T-helper 17 cell (primary cell): ENCODE results near the gene RHOXF2B. TPM values are rescaled to one million over a fixed set of nuclear protein-coding genes. Genes with fewer than 3 reads are reported as not detected.
"Not testable (repeated sequence)": the region's sequence is repeated elsewhere in the genome, so short reads cannot be mapped to it uniquely, and the experiment has no call there.

Experiments used
- ATAC-seq: fragments of 150-1000 bp; cut with Tn5 transposase; 2 replicates; pipeline ENCODE4 v1.10.0; 2021; ENCODE audit warnings: mild to moderate bottlenecking, moderate library complexity
- DNase-seq, 3 donors: peaks; one replicate each; pipeline versions ENCODE4 v3.0.0 to v3.0.0-alpha.2; 2020 to 2021
- H3K9me3 ChIP-seq: one replicate; pipeline ENCODE4 v1.7.0; 2013; ENCODE audit warnings: low read length, mild to moderate bottlenecking; ENCODE audit not compliant: control insufficient read depth, poor library complexity, severe bottlenecking
- H3K27ac Mint-ChIP-seq: one replicate; pipeline ENCODE4 v1.8.0; 2022; ENCODE audit warnings: mild to moderate bottlenecking, moderate library complexity, mixed read lengths
- H3K27me3 Mint-ChIP-seq: one replicate; pipeline ENCODE4 v1.8.0; 2022; ENCODE audit warnings: mixed read lengths
- H3K36me3 Mint-ChIP-seq: one replicate; pipeline ENCODE4 v1.8.0; 2022; ENCODE audit warnings: low read depth, mixed read lengths
- H3K4me1 Mint-ChIP-seq: one replicate; pipeline ENCODE4 v1.8.0; 2022; ENCODE audit warnings: mild to moderate bottlenecking, mixed read lengths
- H3K4me3 Mint-ChIP-seq: one replicate; pipeline ENCODE4 v1.8.0; 2022; ENCODE audit warnings: mild to moderate bottlenecking, moderate library complexity, mixed read lengths
- total RNA-seq, 4 donors: library from RNA in 2 of 4; stranded (reverse) in 2 of 4; gene quantifications; one replicate each; pipeline ENCODE4 v1.2.3 and lab custom pipeline; 2022 to 2026

Gene RHOXF2B
- total RNA-seq, 2 donors from 2014 or later = not detected

GRCh38 chrX:120042247-120042646 is 35.2 kb downstream of the RHOXF2B start:
- H3K27ac Mint-ChIP-seq, H3K9me3 ChIP-seq, H3K4me3 Mint-ChIP-seq, ATAC-seq, H3K27me3 Mint-ChIP-seq, H3K36me3 Mint-ChIP-seq, DNase-seq, H3K4me1 Mint-ChIP-seq: not testable (repeated sequence)

- DNase-seq, H3K27ac Mint-ChIP-seq, H3K4me1 Mint-ChIP-seq, H3K36me3 Mint-ChIP-seq, H3K27me3 Mint-ChIP-seq, H3K4me3 Mint-ChIP-seq, ATAC-seq, H3K9me3 ChIP-seq: not testable (repeated sequence)
Measured at GRCh38 chrX:120040176-120040575, 37.3 kb downstream of the RHOXF2B start.

- H3K36me3 Mint-ChIP-seq, H3K4me3 Mint-ChIP-seq, H3K4me1 Mint-ChIP-seq, ATAC-seq, H3K9me3 ChIP-seq, H3K27me3 Mint-ChIP-seq, DNase-seq, H3K27ac Mint-ChIP-seq: not testable (repeated sequence)
Measured at GRCh38 chrX:120039087-120039733, 38.3 kb downstream of the RHOXF2B start.

GRCh38 chrX:120036704-120037103 is 40.8 kb downstream of the RHOXF2B start:
- no peak overlapping the region for H3K4me3 Mint-ChIP-seq
- no peaks in the 10 kb centered on the region for H3K9me3 ChIP-seq
- ATAC-seq (no peak), DNase-seq (no peak)
- H3K27ac Mint-ChIP-seq = no peak overlapping the region
- no peaks in the 10 kb centered on the region for H3K27me3 Mint-ChIP-seq
- H3K36me3 Mint-ChIP-seq = no peaks in the 10 kb centered on the region
- H3K4me1 Mint-ChIP-seq = no peaks in the 10 kb centered on the region

GRCh38 chrX:120035522-120036309 is 41.8 kb downstream of the RHOXF2B start:
- ATAC-seq, H3K4me3 Mint-ChIP-seq, H3K36me3 Mint-ChIP-seq, H3K27ac Mint-ChIP-seq, H3K27me3 Mint-ChIP-seq, DNase-seq, H3K4me1 Mint-ChIP-seq, H3K9me3 ChIP-seq: not testable (repeated sequence)

- H3K9me3 ChIP-seq = no peaks in the 10 kb centered on the region
- Mint-ChIP-seq H3K4me3 (no peak overlapping the region), H3K27ac (no peak overlapping the region), H3K4me1 (no peaks in the 10 kb centered on the region), H3K36me3 (no peaks in the 10 kb centered on the region), H3K27me3 (no peaks in the 10 kb centered on the region)
- ATAC-seq (no peak), DNase-seq (no peak)
Measured at GRCh38 chrX:120029354-120029753, 48.1 kb downstream of the RHOXF2B start.

- Mint-ChIP-seq H3K27ac (no peak overlapping the region), H3K4me1 (no peaks in the 10 kb centered on the region), H3K27me3 (no peaks in the 10 kb centered on the region), H3K36me3 (no peaks in the 10 kb centered on the region), H3K4me3 (no peak overlapping the region)
- ATAC-seq = no peak
- no peaks in the 10 kb centered on the region for H3K9me3 ChIP-seq
- no peak for DNase-seq
Measured at GRCh38 chrX:120023259-120023658, 54.2 kb downstream of the RHOXF2B start.

- H3K27me3 Mint-ChIP-seq = no peaks in the 10 kb centered on the region
- no peaks in the 10 kb centered on the region for H3K36me3 Mint-ChIP-seq
- no peak for ATAC-seq
- DNase-seq = no peak
- no peaks in the 10 kb centered on the region for H3K9me3 ChIP-seq
- no peak overlapping the region for H3K27ac Mint-ChIP-seq
- H3K4me3 Mint-ChIP-seq = no peak overlapping the region
- H3K4me1 Mint-ChIP-seq = no peaks in the 10 kb centered on the region
Measured at GRCh38 chrX:120022763-120023162, 54.7 kb downstream of the RHOXF2B start.

Other genes with a start within 250 kb of the RHOXF2B start
- gene UPF3B, start 224.7 kb downstream of the RHOXF2B start, total RNA-seq = 1 to 10 TPM; 6.9 to 7.7 TPM
- gene RNF113A, start 206.0 kb downstream of the RHOXF2B start, total RNA-seq = 10 to 100 TPM; 27.7 to 31.1 TPM
- 10 to 100 TPM; 51.3 to 61.0 TPM for gene NDUFA1, start 205.9 kb downstream of the RHOXF2B start, total RNA-seq
- gene AKAP14, start 181.8 kb downstream of the RHOXF2B start, total RNA-seq = not detected
- gene NKAP, start 133.9 kb downstream of the RHOXF2B start, total RNA-seq = 10 to 100 TPM; 12.2 to 12.5 TPM
- 1 to 10 TPM in 1 of 2 donors, under 1 TPM in 1; 0.90 to 1.1 TPM for gene RHOXF1, start 38.2 kb upstream of the RHOXF2B start, total RNA-seq
- under 1 TPM in 1 of 2 donors, not detected in 1; 0.10 TPM for gene RHOXF2, start 80.9 kb upstream of the RHOXF2B start, total RNA-seq
- gene ZBTB33, start 173.1 kb upstream of the RHOXF2B start, total RNA-seq = 10 to 100 TPM; 20.5 to 21.5 TPM
- under 1 TPM in 1 of 2 donors, not detected in 1; 0.30 TPM for gene TMEM255A, start 233.8 kb upstream of the RHOXF2B start, total RNA-seq